Stimulated activated CD4-positive, alpha-beta T cell treated with anti-CD3 and anti-CD28 coated beads, Interleukin-1b, Interleukin-23, amount 100 ng/mL, for 24 hours (primary cell): Measurements from ENCODE around the gene PLA2G4E.

ENCODE experiments used
- DNase-seq, 4 experiments: peaks; one replicate each; pipeline ENCODE4 v3.0.0-alpha.2; 2020; ENCODE audit warnings: low read depth in 4 of 4, low spot score in 1 of 4

PLA2G4E gene, protein sequence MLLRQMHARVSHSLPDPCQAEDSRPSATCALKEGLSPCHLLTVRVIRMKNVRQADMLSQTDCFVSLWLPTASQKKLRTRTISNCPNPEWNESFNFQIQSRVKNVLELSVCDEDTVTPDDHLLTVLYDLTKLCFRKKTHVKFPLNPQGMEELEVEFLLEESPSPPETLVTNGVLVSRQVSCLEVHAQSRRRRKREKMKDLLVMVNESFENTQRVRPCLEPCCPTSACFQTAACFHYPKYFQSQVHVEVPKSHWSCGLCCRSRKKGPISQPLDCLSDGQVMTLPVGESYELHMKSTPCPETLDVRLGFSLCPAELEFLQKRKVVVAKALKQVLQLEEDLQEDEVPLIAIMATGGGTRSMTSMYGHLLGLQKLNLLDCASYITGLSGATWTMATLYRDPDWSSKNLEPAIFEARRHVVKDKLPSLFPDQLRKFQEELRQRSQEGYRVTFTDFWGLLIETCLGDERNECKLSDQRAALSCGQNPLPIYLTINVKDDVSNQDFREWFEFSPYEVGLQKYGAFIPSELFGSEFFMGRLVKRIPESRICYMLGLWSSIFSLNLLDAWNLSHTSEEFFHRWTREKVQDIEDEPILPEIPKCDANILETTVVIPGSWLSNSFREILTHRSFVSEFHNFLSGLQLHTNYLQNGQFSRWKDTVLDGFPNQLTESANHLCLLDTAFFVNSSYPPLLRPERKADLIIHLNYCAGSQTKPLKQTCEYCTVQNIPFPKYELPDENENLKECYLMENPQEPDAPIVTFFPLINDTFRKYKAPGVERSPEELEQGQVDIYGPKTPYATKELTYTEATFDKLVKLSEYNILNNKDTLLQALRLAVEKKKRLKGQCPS

DNA sequence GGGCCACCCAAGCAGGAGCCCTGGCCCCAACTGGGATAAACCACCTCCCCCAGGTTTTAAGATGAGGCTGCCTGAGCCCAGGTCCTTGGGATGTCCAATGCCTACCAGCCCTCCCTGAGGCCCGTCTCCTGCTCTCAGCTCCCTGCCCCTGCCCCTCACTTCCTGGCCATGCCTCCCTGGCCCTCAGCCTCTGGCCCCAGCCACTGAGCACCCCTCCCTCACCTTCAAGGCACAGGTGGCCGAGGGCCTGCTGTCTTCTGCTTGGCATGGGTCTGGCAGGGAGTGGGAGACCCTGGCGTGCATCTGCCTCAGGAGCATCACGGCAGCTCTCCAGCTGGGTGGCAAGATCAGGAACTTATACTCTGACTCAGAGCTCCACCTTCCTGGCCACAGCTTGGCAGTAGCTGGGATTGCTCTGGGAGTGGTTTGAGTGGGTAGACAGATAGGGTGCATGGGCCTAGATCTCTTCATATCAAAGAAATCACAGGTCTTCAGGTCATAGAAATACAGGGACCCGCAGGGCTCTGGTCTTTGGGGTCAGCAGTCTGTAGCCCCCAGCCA, at the start of gene PLA2G4E:
TSS of gene PLA2G4E (minus strand) at position 330 of the 561 bp plus-strand sequence. CDS start at position 318, 12 bp downstream.
- no peak for DNase-seq

- DNase-seq = no peak
Observed at GRCh38 chr15:42070279-42070975, 49.6 kb upstream of the PLA2G4E start.

GRCh38 chr15:42069496-42070278, 48.8 kb upstream of the PLA2G4E start:
- no peak for DNase-seq

DNA sequence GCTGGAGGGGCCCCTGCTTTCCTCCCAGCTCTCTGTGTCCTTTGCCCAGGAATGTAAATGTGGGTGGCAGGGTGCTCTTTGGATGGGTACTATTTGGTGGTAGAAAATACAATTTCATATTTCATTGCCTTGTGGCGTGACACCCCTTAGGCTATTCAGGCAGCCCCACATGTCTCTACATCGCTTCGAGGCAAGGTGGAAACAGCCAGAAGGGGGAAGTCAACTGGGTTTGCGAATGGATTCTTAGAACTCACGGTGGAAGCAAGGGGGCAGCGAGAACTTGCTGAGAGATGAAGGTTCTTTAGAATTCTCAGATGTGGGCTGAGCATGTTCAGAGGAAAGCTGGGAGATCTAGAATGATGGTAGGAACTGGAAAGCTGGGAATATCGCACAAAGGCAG, 48.2 kb upstream of the PLA2G4E start:
- no peak for DNase-seq

DNA sequence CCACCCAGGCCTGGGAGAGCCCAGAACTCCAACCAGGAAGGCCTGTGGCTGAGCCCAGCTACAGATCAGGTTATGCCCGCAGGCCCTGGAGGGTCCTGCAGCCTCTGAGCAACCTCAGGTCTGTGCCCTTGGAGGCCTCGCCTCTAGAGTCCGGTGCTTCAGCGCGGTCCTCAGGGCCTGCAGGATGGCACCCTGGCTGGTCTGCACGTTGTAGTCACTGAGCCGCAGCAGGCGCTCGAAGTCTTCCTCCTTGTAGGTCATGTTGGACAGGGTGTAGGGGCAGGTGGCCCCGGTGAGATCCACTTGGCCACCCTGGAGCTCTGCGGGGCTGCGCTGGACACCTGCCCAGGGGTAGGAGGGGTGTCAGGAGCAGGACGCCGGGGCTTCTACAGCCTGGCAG, 47.8 kb upstream of the PLA2G4E start:
- DNase-seq = no peak

- DNase-seq = no peak
Observed at GRCh38 chr15:42066764-42067415, 46.0 kb upstream of the PLA2G4E start.

DNA sequence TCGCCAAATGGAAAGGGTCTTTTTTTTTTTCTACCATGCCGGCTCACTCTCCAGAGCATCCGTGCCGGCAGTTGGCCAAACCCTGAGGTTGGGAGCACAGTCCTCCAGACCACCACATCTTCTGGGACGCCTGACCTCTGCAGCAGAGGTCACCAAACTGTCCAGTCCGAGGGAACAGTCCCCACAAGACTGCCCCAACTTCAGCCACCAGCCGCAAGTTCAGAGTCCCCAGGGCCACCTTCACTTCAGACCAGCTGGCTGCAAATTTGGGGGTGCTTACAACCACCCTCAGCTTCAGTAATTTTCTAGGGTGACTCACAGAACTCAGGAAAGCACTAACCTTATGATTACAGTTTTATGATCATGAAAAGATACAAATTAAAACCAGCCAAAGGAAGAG, 44.6 kb upstream of the PLA2G4E start:
- no peak for DNase-seq

- no peak for DNase-seq
Observed at GRCh38 chr15:42065033-42065432, 44.2 kb upstream of the PLA2G4E start.

GRCh38 chr15:42064271-42064670, 43.4 kb upstream of the PLA2G4E start:
- DNase-seq = no peak

DNA sequence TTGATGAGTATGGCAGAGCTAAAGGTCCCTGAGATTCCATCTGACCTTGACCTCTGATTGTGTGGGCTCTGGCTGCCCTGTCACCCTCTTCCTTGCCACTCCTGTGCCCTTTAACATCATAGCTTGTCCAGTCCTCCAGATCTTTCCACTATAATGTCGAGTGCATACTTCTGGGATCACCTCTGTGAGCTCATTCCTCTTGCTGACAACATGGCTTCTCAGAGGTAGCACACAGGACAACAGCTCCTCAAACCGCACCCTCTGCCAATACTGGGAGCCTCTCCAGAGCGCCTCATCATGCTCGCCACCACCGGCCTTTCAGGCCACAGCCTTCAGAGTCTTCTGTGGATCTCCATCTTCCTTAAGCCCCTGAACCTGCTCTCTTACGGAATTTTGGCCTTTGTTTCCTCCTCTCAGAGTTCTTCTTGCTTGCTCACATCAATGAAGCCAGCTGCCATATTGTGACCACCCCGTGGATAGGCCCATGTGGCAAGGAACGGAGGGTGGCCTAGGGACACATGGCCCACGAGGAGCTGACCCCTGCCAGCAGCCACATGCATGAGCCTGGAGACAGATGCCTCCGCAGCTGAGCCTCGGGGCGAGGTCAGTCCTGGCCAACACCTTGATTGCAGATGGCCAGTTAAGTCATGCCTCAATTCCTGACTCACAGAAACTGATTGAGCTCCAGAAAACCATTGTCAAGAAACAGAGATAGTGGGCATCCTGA, 42.4 kb upstream of the PLA2G4E start:
- no peak for DNase-seq

DNA sequence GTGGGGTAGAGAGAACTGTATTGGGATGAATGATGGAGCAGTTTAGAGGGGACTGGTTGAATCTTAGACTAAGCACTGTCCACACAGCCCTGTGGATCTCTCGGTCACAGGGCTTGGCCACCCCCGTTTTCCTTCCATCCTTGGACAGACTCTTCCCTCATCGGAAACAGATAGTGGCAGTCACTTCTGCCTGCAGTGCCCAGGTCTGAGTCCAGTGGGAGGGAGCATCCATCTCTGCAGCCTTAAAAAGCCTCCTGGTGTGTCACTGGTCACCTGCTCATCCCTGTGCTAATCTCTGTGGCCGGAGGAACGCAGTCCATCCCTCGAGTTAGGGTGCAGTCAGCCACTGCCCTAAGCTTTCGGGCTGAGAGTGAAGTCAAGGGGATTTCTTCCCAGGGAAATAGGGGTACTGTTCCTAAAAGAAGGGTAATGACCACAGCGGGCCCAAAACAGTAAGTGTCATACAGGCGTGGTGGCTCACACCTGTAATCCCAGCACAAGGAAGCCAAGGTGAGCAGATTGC, 41.5 kb upstream of the PLA2G4E start:
- no peak for DNase-seq

- no peak for DNase-seq
Observed at GRCh38 chr15:42060797-42061196, 40.0 kb upstream of the PLA2G4E start.

- DNase-seq = no peak
Observed at GRCh38 chr15:42060477-42060763, 39.6 kb upstream of the PLA2G4E start.

DNA sequence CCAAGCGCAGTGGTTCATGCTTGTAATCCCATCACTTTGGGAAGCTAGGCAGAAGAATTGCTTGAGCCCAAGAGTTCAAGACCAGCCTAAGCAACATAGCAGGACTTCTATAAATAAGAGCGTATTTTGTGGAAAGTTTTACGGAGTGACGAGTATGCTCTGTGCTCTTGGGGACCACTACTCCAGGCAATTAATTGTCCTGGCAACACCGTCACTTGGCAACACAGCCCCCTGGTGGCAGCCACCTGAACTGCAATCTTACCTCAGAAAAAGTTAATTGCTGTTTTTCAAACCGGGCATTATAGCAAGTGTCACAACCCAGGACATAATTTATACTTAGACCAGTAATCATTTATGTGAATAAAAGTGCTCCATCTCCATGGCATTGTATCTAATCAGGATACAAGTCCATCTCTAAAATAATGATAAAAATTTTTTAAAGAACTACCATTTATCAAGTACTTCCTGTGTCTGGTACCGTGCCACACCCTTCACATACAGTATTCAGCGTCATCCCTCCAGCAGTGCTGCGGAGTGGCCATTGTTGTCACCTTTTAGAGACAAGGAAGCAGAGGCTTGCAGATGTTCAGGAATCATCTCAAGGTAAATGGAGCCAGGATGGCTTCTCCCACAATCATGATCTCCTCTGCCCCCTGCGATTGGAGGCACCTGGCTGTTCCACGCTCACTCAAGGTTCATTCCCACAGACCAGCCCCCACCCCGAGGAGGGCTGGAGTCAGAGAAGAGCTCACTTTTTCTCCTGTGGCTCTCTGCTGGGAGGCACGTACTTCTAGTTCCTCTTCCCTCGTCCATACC, 39.0 kb upstream of the PLA2G4E start:
- peak; percentile 42 to 69 (median 53) for DNase-seq

- no peak for DNase-seq
Observed at GRCh38 chr15:42058791-42059190, 37.9 kb upstream of the PLA2G4E start.

DNA sequence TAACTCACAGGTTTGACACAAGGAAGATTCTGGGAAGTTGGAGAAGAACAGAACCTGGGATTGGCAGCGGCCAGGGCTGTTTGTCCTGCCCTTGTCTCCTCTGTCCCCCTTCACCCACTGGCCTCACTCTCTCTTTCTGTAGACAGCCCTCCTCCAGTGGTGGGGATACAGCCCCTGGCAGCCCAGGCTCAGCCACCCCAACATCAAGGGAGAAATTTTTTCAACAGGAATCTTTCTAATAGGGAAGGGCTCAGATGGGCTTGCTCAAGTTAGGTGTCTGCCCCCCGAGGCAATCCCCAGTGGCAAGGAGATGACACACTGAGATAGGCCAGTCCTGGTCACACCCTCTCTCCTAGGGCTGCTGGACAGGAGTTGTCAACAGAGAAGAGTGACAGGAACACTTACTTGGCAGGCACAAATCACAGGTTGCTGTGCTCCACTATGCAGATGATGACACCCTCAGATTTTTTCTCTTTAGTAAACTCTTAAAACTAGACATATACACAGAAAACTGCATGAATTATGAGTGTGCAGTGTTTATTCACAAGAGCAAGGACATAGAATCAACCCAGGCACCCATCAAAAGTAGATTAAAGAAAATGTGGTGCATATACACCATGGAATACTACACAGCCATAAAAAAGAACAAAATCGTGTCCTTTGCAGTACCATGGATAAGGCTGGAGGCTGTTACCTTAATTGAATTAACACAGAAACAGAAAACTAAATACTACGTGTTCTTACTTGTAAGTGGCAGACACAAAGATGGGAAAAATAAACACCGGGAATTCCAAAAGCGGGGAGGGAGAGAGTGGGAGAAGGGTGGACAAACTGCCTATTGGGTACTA, 37.2 kb upstream of the PLA2G4E start:
- no peak for DNase-seq
